ENCODE results near the gene TFAP2B. TPM values are rescaled to one million over a fixed set of nuclear protein-coding genes. Genes with fewer than 3 reads are reported as not detected.

TFAP2B gene
- not detected for total RNA-seq
- long read RNA-seq: 0 reads

GRCh38 chr6:50818673-50819072, at the start of gene TFAP2B:
Gene TFAP2B, plus strand, starts transcription at chr6:50818871. Its CDS starts 21 bp downstream, at chr6:50818892.
- DNase-seq: no peak
- no peak for ATAC-seq (ENCODE audit: poor library complexity)
- intact Hi-C loops (cut with DNase I): loop anchor here (5.0 kb wide), 1 partner anchor 1204 kb away; no protein-coding TSS in a partner anchor

- DNase-seq: no peak
- no peak for ATAC-seq (ENCODE audit: poor library complexity)
- intact Hi-C loops (cut with DNase I): no loop called here
Measured at GRCh38 chr6:50778696-50779095, 40.0 kb upstream of the TFAP2B start.

- DNase-seq (no peak), ATAC-seq (ENCODE audit: poor library complexity) (no peak)
- intact Hi-C loops (cut with DNase I): no loop called here
Measured at GRCh38 chr6:50780382-50780781, 38.3 kb upstream of the TFAP2B start.

DNA sequence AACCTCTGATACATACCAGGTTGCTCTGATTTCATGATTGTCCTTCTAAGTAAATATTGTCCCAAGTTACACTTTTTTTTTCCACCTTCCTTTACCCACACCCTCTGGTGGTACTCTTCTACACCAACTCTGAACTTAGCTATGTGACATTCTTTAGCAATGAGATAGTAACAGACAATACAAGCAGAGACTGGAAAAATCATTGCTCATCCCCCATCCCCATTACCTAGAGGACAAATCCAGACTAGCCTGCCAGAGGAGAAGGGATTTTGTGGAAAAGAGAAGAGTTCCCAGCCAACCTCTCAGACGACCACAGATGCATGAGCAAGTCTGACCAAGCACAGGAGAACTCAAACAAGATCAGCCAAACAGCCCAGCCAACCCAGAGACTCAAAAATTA, 32.8 kb upstream of the TFAP2B start:
- intact Hi-C loops (cut with DNase I): no loop called here
- DNase-seq (no peak), ATAC-seq (ENCODE audit: poor library complexity) (no peak)

DNA sequence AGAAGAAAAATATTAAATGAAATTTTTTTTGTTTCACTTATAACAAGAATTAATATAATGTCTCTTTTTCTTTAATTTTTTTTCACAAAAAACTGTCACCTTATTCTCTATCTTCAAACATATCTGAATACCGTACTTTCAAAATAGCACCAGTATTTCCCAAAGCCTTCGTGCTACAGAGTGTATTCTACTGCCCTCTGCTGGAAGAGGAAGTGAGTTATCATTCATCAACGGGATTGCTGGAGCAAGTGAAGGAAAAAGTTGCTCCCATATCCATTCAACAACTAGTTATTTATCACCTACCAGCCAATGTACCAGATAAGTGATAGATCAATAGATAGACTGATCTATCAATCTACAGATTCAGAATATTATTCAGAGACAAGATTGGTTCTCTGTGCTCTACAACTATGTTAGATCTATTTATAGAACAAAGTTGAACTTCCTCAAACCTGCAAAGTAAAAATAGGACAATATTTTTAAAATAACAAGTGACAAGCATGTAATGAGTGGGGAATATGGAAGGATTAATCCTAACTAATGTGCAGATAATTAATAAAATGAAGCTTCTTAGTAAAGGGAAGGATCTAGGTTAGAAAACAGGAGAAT, 26.7 kb upstream of the TFAP2B start:
- no peak for DNase-seq
- intact Hi-C loops (cut with DNase I): no loop called here
- no peak for ATAC-seq (ENCODE audit: poor library complexity)

DNA sequence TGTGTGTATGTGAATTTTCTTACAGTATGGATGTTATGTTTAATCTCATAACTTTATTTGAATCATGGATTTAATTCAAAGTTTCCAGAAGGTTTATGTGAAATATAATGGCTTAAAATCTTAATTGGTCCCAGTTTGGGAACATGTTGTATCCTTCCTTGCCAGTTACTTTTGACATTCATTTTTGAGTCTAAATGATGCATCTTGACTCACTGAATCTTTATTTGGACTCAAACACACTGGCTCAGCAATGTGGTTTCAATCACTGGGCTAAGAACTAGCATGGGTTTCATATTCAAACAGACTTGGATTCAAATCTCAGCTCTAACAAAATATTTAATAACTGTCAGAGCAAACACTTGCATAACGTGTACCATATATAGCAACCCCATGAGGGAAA, 25.9 kb upstream of the TFAP2B start:
- intact Hi-C loops (cut with DNase I): no loop called here
- ATAC-seq (ENCODE audit: poor library complexity) (no peak), DNase-seq (no peak)

DNA sequence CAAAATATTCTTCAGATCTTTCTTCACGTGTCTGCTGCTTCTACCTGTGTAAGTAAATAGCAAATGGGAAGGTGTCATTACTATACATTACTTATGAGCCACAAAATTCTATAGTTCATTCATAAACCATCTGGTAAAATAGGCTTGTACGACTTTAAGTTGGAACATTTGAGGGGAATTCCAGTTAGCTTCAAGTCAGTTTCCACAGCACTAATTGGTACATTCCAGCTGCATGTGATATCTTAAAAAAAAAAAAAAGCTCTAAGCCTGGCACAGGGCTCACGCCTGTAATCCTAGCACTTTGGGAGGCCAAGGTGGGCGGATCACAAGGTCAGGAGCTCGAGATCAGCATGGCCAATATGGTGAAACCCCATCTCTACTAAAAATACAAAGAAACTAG, 23.1 kb upstream of the TFAP2B start:
- no peak for DNase-seq
- ATAC-seq (ENCODE audit: poor library complexity): no peak
- intact Hi-C loops (cut with DNase I): no loop called here

- no peak for DNase-seq
- intact Hi-C loops (cut with DNase I): no loop called here
- ATAC-seq (ENCODE audit: poor library complexity): no peak
Measured at GRCh38 chr6:50804283-50804682, 14.4 kb upstream of the TFAP2B start.

- intact Hi-C loops (cut with DNase I): no loop called here
- DNase-seq: no peak
- ATAC-seq (ENCODE audit: poor library complexity): no peak
Measured at GRCh38 chr6:50807035-50807434, 11.6 kb upstream of the TFAP2B start.

- intact Hi-C loops (cut with DNase I): loop anchor here (5.0 kb wide), 1 partner anchor 1207 kb away; no protein-coding TSS in a partner anchor
- DNase-seq (no peak), ATAC-seq (ENCODE audit: poor library complexity) (no peak)
Measured at GRCh38 chr6:50815436-50816114, 3.1 kb upstream of the TFAP2B start.

DNA sequence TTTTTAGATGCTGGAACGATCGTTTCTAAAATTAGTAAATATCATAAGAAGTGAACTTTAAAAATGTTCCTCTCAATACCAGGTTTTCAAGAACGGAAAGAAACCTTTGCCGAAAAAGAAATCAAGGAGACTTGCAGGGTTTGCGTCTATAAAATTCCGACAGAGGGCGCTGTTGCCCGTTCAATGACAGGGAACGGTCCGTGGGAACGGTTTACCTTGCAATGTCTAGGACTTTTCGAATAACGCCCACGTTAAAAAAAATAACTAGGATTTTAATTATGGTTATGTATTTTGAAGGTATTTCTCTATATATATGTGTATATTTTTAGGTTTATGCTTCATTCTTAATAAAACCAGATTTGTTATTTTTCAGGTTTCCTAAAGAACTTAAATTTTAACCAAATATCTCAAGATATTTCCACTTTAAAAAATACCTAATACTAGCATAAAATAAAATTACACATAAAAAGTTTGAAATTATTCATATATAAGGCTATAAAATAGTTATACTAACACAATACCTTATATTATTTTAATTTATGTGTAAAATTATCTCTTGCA, 2.5 kb upstream of the TFAP2B start:
- ATAC-seq (ENCODE audit: poor library complexity) (peak; percentile 65), DNase-seq (peak; percentile 49)
- intact Hi-C loops (cut with DNase I): loop anchor here (5.0 kb wide), 1 partner anchor 1206 kb away; no protein-coding TSS in a partner anchor

- ATAC-seq (ENCODE audit: poor library complexity) (no peak), DNase-seq (no peak)
- intact Hi-C loops (cut with DNase I): loop anchor here (5.0 kb wide), 1 partner anchor 1205 kb away; no protein-coding TSS in a partner anchor
Measured at GRCh38 chr6:50816947-50817645, 1.6 kb upstream of the TFAP2B start.

DNA sequence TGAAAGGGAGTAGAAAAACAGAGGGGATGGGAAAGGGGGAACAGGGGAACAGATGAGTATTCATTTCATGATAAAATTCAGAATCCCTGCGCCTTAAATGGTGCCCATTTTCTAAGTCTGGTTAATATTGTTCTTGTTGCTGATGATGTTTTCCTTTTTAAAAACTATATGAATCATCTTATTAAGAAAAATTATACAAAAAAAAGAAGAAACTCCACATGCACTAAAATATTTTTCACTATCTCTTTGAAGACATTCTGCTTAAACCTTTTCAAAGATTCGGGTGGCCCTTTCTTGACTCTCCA, 1.1 kb upstream of the TFAP2B start:
- ATAC-seq (ENCODE audit: poor library complexity) (no peak), DNase-seq (no peak)
- intact Hi-C loops (cut with DNase I): loop anchor here (5.0 kb wide), 1 partner anchor 1205 kb away; no protein-coding TSS in a partner anchor

GRCh38 chr6:50818020-50818419, 651 bp upstream of the TFAP2B start:
- DNase-seq: no peak
- ATAC-seq (ENCODE audit: poor library complexity): no peak
- intact Hi-C loops (cut with DNase I): loop anchor here (5.0 kb wide), 1 partner anchor 1204 kb away; no protein-coding TSS in a partner anchor

- ATAC-seq (ENCODE audit: poor library complexity): no peak
Measured at GRCh38 chr6:50819466-50819903, 814 bp downstream of the TFAP2B start.

DNA sequence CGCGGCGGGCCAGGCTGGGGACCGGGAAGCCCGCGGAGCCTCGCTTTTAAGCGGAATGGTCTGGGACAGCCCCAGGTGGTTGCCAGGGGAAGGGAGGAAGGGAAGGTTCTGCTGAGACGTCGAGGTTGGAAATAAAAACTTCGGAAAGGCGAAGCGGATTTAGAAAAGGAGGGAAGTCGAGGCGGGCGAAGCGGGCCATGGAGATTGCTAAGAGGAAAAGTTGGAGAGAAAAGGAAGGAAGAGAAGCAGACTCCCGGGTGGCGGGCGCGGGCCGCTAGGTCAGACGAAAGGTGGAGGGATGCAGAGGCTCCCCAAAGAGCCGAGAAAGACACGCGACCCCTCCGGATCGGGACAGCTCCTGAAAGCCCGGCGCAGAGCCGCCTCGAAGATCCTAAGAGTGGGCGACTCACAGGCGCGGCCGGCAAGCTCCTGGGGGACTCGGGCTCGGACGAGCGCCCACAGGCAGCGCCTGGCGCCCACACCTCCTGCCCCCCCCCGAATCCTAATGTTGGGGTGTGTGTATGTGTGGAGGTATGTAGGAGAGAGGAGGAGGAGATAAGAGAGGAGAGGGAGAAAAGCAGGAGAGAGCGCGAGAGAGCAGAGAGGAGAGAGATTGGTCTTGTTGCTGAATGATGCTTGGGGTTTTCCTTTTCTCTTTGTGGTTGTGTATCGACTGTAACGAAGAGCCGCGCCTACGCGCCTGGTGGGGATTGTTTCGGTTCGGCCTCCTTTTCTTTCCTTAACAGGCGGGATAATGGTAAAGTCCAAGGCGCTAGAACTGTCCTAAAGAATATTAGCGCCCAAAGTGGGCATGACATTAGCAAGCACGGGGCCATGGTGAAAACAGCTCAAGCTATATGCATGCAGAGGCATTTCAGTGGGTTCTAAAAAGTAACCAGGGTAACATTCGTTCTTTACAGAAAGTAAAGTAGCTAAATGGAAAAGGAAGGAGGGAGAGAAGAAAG, 1.5 kb downstream of the TFAP2B start:
- no peak for ATAC-seq (ENCODE audit: poor library complexity)
- DNase-seq: no peak
- intact Hi-C loops (cut with DNase I): loop anchor here (5.0 kb wide), 1 partner anchor 1202 kb away; no protein-coding TSS in a partner anchor

More at GRCh38 chr6:50819466-50819903, 814 bp downstream of the TFAP2B start:
- intact Hi-C loops (cut with DNase I): loop anchor here (5.0 kb wide), 1 partner anchor 1203 kb away; no protein-coding TSS in a partner anchor
- DNase-seq: peak; percentile 39

DNA sequence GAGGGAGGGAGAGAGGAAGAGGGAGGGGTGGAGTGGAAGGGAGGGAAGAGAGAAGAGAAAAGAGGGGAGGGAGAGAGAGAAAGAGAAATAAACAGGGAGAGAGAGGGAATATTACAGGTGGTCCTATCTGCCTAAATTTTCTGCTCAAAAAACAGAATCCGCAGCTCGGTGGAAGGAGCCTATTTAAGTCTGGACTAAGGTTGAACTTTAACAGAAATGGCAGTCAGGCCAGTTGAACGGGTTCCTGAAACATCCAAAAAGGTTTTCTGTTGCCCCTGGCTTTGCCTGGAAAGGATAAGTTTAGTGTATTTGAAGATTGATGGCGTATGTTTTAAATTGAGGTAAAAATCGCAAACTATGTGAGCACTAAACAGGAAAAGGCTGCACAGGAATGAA, 2.2 kb downstream of the TFAP2B start:
- ATAC-seq (ENCODE audit: poor library complexity): no peak
- intact Hi-C loops (cut with DNase I): no loop called here
- no peak for DNase-seq

GRCh38 chr6:50821441-50822077, 2.9 kb downstream of the TFAP2B start:
- no peak for ATAC-seq (ENCODE audit: poor library complexity)
- DNase-seq: no peak
- intact Hi-C loops (cut with DNase I): no loop called here
